Esophagus squamous epithelium (tissue), 5 donors: ENCODE measurements around the gene RAMAC. TPM values are rescaled to one million over a fixed set of nuclear protein-coding genes. Genes with fewer than 3 reads are reported as not detected.

Source experiments
- DNase-seq: peaks from one replicate; lab custom pipeline; 2025; lab: John Stamatoyannopoulos, UW
- H3K27ac ChIP-seq, 4 donors: fragments of 200-600 bp; sonication (generic); one replicate each; pipeline ENCODE4 v1.5.1; 2016 to 2019; ENCODE audit warnings: mild to moderate bottlenecking in 1 of 4
- H3K27me3 ChIP-seq, 4 donors: fragments of 200-600 bp; sonication (generic); 1 replicate in 3 of 4; 2 replicates in 1 of 4; pipeline versions ENCODE4 v1.5.1 to v1.6.0; 2017 to 2021; ENCODE audit warnings: antibody characterized with exemption in 1 of 4
- H3K36me3 ChIP-seq, 3 donors: fragments of 200-600 bp; sonication (generic); one replicate each; pipeline ENCODE4 v1.5.1; 2016 to 2019
- H3K4me1 ChIP-seq, 3 donors: fragments of 200-600 bp; sonication (generic); one replicate each; pipeline ENCODE4 v1.5.1; 2017 to 2019
- H3K4me3 ChIP-seq, 4 donors: fragments of 200-600 bp; sonication (generic); 1 replicate in 3 of 4; 2 replicates in 1 of 4; pipeline ENCODE4 v1.5.1; 2016 to 2019; ENCODE audit warnings: mild to moderate bottlenecking in 2 of 4, moderate library complexity in 1 of 4
- H3K9me3 ChIP-seq, 3 donors: fragments of 200-600 bp; sonication (generic); one replicate each; pipeline ENCODE4 v1.5.1; 2016 to 2019
- CTCF ChIP-seq, 6 experiments: fragments of 450-650 bp in 4 of 6; fragments of 200-600 bp in 2 of 6; sonication (generic) in 2 of 6; IDR thresholded peaks; one replicate each; pipeline ENCODE4 v1.5.1; 2016 to 2019; ENCODE audit warnings: antibody characterized with exemption in 6 of 6, mild to moderate bottlenecking in 4 of 6, moderate library complexity in 4 of 6
- POLR2A ChIP-seq, 4 donors: fragments of 450-650 bp; IDR thresholded peaks; one replicate each; pipeline ENCODE4 v1.6.1; 2017; ENCODE audit warnings: antibody characterized with exemption in 4 of 4, mild to moderate bottlenecking in 4 of 4, moderate library complexity in 3 of 4
- WGBS, 2 donors: methylation state at CpG; one replicate each; pipeline ENCODE4 v1.1.5; 2018; 5-methylcytosine and 5-hydroxymethylcytosine counted together
- intact Hi-C: fragments of 100-400 bp; cut with DNase I; formaldehyde crosslinking; loops from one replicate; pipeline ENCODE4 v1.15.0; 2022
- total RNA-seq, 4 donors: library from RNA; depleted of rRNA; stranded (reverse); fragments of >200 nt; gene quantifications; one replicate each; pipeline ENCODE4 v1.1.0, GENCODE V29; 2016
- donor health status: DM: yes; HTN: yes; CAD: no.

The RAMAC gene
- total RNA-seq, 4 donors from 2014 or later = 29.1 to 31.5 (median 31.1) TPM

GRCh38 chr15:82950295-82950694 is 35.7 kb upstream of the RAMAC start:
- TF ChIP-seq POLR2A (IDR thresholded peaks at IDR 0.05) = no peak
- TF ChIP-seq CTCF (IDR thresholded peaks at IDR 0.05) = no peak
- H3K27ac ChIP-seq = no peak overlapping the region
- H3K4me1 ChIP-seq = peaks cover 4 to 21% (median 11%) of the 10 kb centered on the region in 3 donors
- no peaks in the 10 kb centered on the region for H3K9me3 ChIP-seq
- H3K4me3 ChIP-seq = no peak overlapping the region
- 71 to 78% methylated on average over 5 of the region's 5 CpGs for WGBS, 2 donors
- peaks cover 0 to 30% (median 0%) of the 10 kb centered on the region in 4 donors for H3K27me3 ChIP-seq
- DNase-seq = no peak
- intact Hi-C loops = no loop called here
- no peaks in the 10 kb centered on the region for H3K36me3 ChIP-seq

- no peak overlapping the region for H3K27ac ChIP-seq
- H3K4me3 ChIP-seq = peak overlapping the region in 1 of 4 donors; percentile 86
- 56 to 60% methylated on average over 6 of the region's 6 CpGs for WGBS, 2 donors
- no peak for TF ChIP-seq POLR2A (IDR thresholded peaks at IDR 0.05)
- TF ChIP-seq CTCF (IDR thresholded peaks at IDR 0.05) = no peak
- no peaks in the 10 kb centered on the region for H3K36me3 ChIP-seq
- intact Hi-C loops = no loop called here
- H3K9me3 ChIP-seq = no peaks in the 10 kb centered on the region
- H3K27me3 ChIP-seq = peaks cover 0 to 30% (median 0%) of the 10 kb centered on the region in 4 donors
- peaks cover 4 to 21% (median 11%) of the 10 kb centered on the region in 3 donors for H3K4me1 ChIP-seq
- DNase-seq = no peak
Measured at GRCh38 chr15:82950746-82951370, 35.2 kb upstream of the RAMAC start.

GRCh38 chr15:82951472-82952157 is 34.4 kb upstream of the RAMAC start:
- intact Hi-C loops = no loop called here
- no peak for TF ChIP-seq CTCF (IDR thresholded peaks at IDR 0.05)
- TF ChIP-seq POLR2A (IDR thresholded peaks at IDR 0.05) = peak in 1 of 4 donors; percentile 23
- WGBS, 2 donors = 30 to 48% methylated on average over 9 to 13 of the region's 13 CpGs
- no peaks in the 10 kb centered on the region for H3K36me3 ChIP-seq
- H3K9me3 ChIP-seq = no peaks in the 10 kb centered on the region
- peak overlapping the region; percentile 50 to 86 (median 66) for H3K4me3 ChIP-seq
- DNase-seq = no peak
- peaks cover 4 to 21% (median 11%) of the 10 kb centered on the region in 3 donors for H3K4me1 ChIP-seq
- peak overlapping the region; percentile 51 to 77 (median 70) for H3K27ac ChIP-seq
- peaks cover 0 to 30% (median 0%) of the 10 kb centered on the region in 4 donors for H3K27me3 ChIP-seq

GRCh38 chr15:82952158-82953081 is 33.6 kb upstream of the RAMAC start, which contains the start of gene HOMER2:
Gene HOMER2, minus strand, starts transcription at chr15:82952720. Its CDS starts 185 bp downstream, at chr15:82952535.
- no peak for DNase-seq
- peak in 2 of 6 experiments; percentile 5 to 20 for TF ChIP-seq CTCF (IDR thresholded peaks at IDR 0.05)
- no peak for TF ChIP-seq POLR2A (IDR thresholded peaks at IDR 0.05)
- Histone ChIP-seq H3K4me3 (peak within 1 kb of the TSS; percentile 50 to 86 (median 66)), H3K36me3 (no peaks in the 10 kb centered on the region), H3K4me1 (peaks cover 4 to 21% (median 11%) of the 10 kb centered on the region in 3 donors), H3K9me3 (no peaks in the 10 kb centered on the region), H3K27me3 (peaks cover 0 to 30% (median 0%) of the 10 kb centered on the region in 4 donors), H3K27ac (peak within 1 kb of the TSS; percentile 51 to 77 (median 70))
- WGBS, 2 donors = 0 to 1% methylated on average over 15 to 54 of the region's 119 CpGs
- intact Hi-C loops = no loop called here
